Measurements from ENCODE around the gene TLX1.

The TLX1 gene

GRCh38 chr10:101118031-101118430 lies 13.1 kb upstream of the TLX1 start:
- in situ Hi-C loops (cut with MboI; ENCODE audit: low sequenced_read_pairs, unreplicated experiment): no loop called here
- DNase-seq (ENCODE audit: low spot score): no peak
- no peak for TF ChIP-seq CTCF (IDR thresholded peaks at IDR 0.05; ENCODE audit: borderline replicate concordance, control extremely low read depth, extremely low read depth, insufficient read depth, missing control alignments)

GRCh38 chr10:101120520-101120883 lies 10.6 kb upstream of the TLX1 start:
- in situ Hi-C loops (cut with MboI; ENCODE audit: low sequenced_read_pairs, unreplicated experiment): no loop called here
- DNase-seq (ENCODE audit: low spot score): no peak
- no peak for TF ChIP-seq CTCF (IDR thresholded peaks at IDR 0.05; ENCODE audit: borderline replicate concordance, control extremely low read depth, extremely low read depth, insufficient read depth, missing control alignments)

- in situ Hi-C loops (cut with MboI; ENCODE audit: low sequenced_read_pairs, unreplicated experiment): no loop called here
- DNase-seq (ENCODE audit: low spot score): peak; percentile 76
- TF ChIP-seq CTCF (IDR thresholded peaks at IDR 0.05; ENCODE audit: borderline replicate concordance, control extremely low read depth, extremely low read depth, insufficient read depth, missing control alignments): no peak
These were observed 10.0 kb upstream of the TLX1 start for GRCh38 chr10:101120884-101121653.

DNA sequence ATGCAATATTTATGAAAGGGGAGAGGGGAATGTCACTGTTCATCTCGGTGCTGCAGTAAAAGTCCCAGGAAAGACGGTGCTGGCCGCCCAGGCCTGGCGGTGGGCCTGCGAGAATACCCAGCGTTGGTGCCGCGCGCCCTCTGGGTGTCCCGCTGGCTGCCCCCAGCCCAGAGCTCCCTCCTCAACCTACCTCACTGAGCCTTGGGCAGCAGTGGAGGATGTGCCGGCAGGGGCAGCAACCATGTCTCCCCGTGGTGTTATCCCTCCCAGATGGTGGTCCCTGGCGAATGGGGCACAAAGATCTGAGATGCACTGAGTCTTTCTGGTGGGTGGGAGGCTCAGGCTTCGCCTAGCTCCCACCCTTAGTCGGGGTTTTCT lies 9.5 kb upstream of the TLX1 start:
- peak; percentile 46 for DNase-seq (ENCODE audit: low spot score)
- TF ChIP-seq CTCF (IDR thresholded peaks at IDR 0.05; ENCODE audit: borderline replicate concordance, control extremely low read depth, extremely low read depth, insufficient read depth, missing control alignments): no peak
- in situ Hi-C loops (cut with MboI; ENCODE audit: low sequenced_read_pairs, unreplicated experiment): no loop called here

DNA sequence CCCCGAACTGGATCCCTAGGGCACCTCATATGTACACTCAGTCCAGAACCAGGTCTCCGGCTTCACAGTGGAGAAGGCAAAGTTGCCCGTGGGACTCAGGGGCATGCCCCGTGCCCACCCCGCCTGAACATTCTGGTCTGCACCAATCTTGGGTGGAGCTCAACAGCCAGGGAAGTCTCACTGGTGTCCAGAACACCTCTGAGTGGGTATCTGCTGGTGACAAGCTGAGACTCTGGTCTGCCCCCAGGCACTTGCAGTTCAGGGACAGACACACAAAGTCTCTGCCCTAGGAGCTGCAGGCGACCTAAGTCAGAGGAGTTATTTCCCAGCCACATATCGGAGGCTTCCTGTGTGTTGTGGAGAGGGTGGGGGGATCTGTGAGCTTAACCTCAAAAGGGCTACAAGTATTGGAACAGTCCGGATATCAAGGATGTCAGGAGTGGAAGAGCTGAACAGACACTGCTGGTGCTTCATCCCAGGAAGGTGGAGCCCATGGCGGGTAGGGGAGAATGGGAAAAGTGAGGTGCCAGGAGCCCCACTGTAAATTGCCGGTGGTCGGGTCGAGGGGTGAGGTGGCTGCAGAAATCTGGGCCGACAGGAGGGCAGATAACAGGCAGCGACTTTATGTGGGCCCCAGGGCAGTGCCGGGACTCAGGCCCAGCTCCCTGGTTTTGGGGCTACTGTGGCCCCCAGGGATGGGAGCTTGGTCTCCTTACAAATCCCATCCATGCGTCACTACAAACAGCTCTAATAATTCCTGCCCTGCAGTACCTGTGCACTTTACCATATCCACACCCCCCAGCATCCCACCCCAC lies 8.6 kb upstream of the TLX1 start:
- in situ Hi-C loops (cut with MboI; ENCODE audit: low sequenced_read_pairs, unreplicated experiment): no loop called here

More for the DNA sequence above, 8.6 kb upstream of the TLX1 start:
- no peak for DNase-seq (ENCODE audit: low spot score)
- no peak for TF ChIP-seq CTCF (IDR thresholded peaks at IDR 0.05; ENCODE audit: borderline replicate concordance, control extremely low read depth, extremely low read depth, insufficient read depth, missing control alignments)
